ENCODE data around the gene PLGRKT.
"Not testable (repeated sequence)": the region's sequence is repeated elsewhere in the genome, so short reads cannot be mapped to it uniquely, and the experiment has no call there.

Gene PLGRKT

GRCh38 chr9:5429873-5430564 is 7.7 kb downstream of the PLGRKT start:
- no peak for FAIRE-seq

- FAIRE-seq: no peak
These were observed 8.8 kb downstream of the PLGRKT start for GRCh38 chr9:5428794-5429528.

GRCh38 chr9:5428172-5428571 is 9.6 kb downstream of the PLGRKT start:
- no peak for FAIRE-seq

GRCh38 chr9:5427005-5427404 is 10.7 kb downstream of the PLGRKT start:
- no peak for FAIRE-seq

GRCh38 chr9:5425006-5425628 is 12.6 kb downstream of the PLGRKT start:
- no peak for FAIRE-seq

- no peak for FAIRE-seq
These were observed 15.4 kb downstream of the PLGRKT start for GRCh38 chr9:5422276-5422675.

- no peak for FAIRE-seq
These were observed 16.6 kb downstream of the PLGRKT start for GRCh38 chr9:5421163-5421562.

- FAIRE-seq: no peak
These were observed 17.7 kb downstream of the PLGRKT start for GRCh38 chr9:5419987-5420386.

GRCh38 chr9:5418481-5418880 is 19.2 kb downstream of the PLGRKT start:
- no peak for FAIRE-seq

- FAIRE-seq: no peak
These were observed 20.8 kb downstream of the PLGRKT start for GRCh38 chr9:5416953-5417352.

GRCh38 chr9:5408596-5408995 is 29.1 kb downstream of the PLGRKT start:
- FAIRE-seq: no peak

- no peak for FAIRE-seq
These were observed 35.5 kb downstream of the PLGRKT start for GRCh38 chr9:5402217-5402616.

- not testable (repeated sequence) for FAIRE-seq
These were observed 40.2 kb downstream of the PLGRKT start for GRCh38 chr9:5397547-5397946.

GRCh38 chr9:5395428-5395827 is 42.3 kb downstream of the PLGRKT start:
- no peak for FAIRE-seq

GRCh38 chr9:5393976-5394375 is 43.7 kb downstream of the PLGRKT start:
- FAIRE-seq: not testable (repeated sequence)

- FAIRE-seq: no peak
These were observed 44.2 kb downstream of the PLGRKT start for GRCh38 chr9:5393497-5393896.

- FAIRE-seq: no peak
These were observed 45.4 kb downstream of the PLGRKT start for GRCh38 chr9:5392285-5392684.

GRCh38 chr9:5389109-5389732 is 48.5 kb downstream of the PLGRKT start:
- no peak for FAIRE-seq

- FAIRE-seq: no peak
These were observed 49.5 kb downstream of the PLGRKT start for GRCh38 chr9:5388026-5388819.

GRCh38 chr9:5384436-5384835 is 53.3 kb downstream of the PLGRKT start:
- FAIRE-seq: no peak

- no peak for FAIRE-seq
These were observed 55.2 kb downstream of the PLGRKT start for GRCh38 chr9:5382479-5382878.

- FAIRE-seq: no peak
These were observed 61.8 kb downstream of the PLGRKT start for GRCh38 chr9:5375790-5376477.
